Right ventricle myocardium superior (tissue), 1 donor: Measurements from ENCODE around the gene FAM120B. TPM values are rescaled to one million over a fixed set of nuclear protein-coding genes. Genes with fewer than 3 reads are reported as not detected.

ENCODE experiments used
- ATAC-seq: fragments of 200-7000 bp; cut with Tn5 transposase; one replicate; pipeline ENCODE4 v1.9.1; 2020; ENCODE audit warnings: mild to moderate bottlenecking; ENCODE audit not compliant: poor library complexity
- DNase-seq: peaks from one replicate; pipeline ENCODE4 v3.0.0-alpha.2; 2020
- intact Hi-C: fragments of 100-400 bp; cut with DNase I; formaldehyde crosslinking; loops from one replicate; pipeline ENCODE4 v1.11.2; 2022
- total RNA-seq: library from RNA; stranded (reverse); fragmentation: NEBNext Ultra II Directional; extraction: Animal tissue kit (Norgen Biotek cat#: 25700); gene quantifications from one replicate; pipeline ENCODE4 v1.2.1, GENCODE V29; 2021
- donor health status: DM: no; HTN: yes; CAD: no; lungs with severe emphysema.

The FAM120B gene
- total RNA-seq, 1 donor from 2014 or later = 16.5 TPM

DNA sequence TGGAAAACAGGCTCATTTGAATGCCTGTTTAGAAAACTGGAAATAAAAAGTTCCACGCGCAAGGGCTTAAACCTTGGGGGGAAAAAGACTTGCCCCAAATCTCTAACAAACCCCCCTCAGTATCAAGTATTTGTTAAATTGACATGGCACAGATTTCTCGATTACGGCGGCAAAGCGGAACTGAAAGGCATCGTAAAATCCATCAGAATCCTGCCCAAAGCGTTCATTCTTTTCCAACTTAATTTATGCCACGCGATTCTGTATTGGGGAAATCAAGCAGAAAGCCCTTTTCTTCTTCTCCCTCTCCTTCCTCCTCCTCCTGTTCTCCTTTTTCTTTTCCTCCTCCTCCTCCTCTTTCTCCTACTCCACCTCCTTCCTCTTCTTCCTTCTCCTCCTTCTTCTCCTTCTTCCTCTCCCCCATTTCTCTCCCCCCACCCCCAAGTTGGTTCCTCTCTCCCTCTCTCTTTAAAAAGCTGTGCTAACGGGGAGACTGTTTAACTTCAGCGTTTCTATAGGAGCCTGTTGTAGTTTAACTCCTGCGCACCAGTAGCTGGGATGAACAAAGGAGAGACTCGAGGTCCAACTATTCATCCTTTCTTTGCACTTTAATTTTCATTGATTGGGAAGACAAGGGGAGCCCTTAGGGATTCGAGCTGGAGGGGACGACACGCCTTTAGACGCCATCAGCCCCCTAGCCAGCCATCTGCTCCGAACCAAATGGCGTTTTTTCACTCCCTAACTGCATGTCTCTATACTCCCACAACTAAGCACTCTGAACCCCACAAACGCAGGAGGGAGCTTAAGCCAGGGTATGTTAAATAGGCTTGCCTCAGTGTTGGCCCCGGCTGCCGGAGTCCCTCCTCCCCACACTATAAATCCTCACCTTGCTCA is 13.0 kb upstream of the FAM120B start:
- no peak for DNase-seq
- no peak for ATAC-seq
- intact Hi-C loops = loop anchor here (5.0 to 10.0 kb wide), 3 partner anchors 241 to 461 kb away; no protein-coding TSS in a partner anchor

DNA sequence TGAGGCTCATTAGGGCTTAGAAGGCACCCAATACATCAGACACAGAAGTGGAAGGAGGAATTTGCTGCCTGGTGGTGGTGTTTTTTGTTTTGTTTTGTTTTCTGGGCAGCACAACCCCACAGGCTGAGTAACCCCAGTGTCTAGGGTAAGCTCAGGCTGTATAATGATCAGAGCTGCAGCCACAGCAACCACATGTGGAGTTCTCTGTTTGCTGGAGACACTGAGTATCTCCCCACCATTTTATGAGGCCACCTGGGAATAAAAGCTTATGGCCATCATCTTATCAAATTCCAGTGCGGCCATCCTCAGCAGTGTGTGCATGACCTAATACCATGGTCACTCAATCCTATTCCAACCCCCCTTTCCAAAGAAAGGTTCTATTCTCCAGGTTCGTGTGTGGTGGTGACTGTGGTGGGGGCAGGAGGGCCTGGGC is 12.2 kb upstream of the FAM120B start:
- no peak for DNase-seq
- no peak for ATAC-seq
- intact Hi-C loops = loop anchor here (5.0 to 10.0 kb wide), 3 partner anchors 240 to 462 kb away; no protein-coding TSS in a partner anchor

DNA sequence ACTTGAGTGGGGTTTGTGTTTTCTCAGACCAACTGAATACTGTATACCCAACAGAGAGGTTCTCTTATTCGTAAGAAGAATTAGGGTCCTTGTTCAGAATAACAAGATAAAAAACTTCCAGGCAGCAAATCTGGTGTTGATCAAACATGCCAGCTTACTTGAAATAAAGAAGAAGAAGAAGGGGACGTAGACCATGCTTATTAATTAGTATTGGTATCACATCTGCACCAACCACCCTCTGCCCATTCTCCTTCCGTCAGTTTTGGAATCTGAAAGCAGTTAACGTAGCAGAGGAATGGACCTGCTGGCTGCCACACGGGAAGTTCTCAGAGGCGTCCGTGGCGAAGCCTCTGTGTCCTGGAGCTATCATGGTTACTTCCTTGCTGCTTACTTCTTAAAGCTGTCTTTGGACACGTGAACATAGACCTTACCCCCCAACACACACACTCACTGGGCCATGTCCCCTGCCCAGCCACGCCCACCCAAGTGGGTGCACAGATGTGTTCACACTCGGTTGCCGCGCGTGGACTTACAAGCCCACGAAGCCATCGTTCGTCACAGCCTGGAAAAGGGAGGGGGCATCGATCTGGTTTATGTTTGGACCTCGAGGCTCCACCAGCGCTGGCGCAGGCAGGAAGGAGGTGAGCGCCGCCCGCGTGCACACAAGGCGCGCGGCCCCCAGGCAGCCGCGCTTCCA is 11.6 kb upstream of the FAM120B start:
- no peak for DNase-seq
- intact Hi-C loops = loop anchor here (5.0 to 10.0 kb wide), 3 partner anchors 240 to 463 kb away; no protein-coding TSS in a partner anchor
- ATAC-seq = no peak

DNA sequence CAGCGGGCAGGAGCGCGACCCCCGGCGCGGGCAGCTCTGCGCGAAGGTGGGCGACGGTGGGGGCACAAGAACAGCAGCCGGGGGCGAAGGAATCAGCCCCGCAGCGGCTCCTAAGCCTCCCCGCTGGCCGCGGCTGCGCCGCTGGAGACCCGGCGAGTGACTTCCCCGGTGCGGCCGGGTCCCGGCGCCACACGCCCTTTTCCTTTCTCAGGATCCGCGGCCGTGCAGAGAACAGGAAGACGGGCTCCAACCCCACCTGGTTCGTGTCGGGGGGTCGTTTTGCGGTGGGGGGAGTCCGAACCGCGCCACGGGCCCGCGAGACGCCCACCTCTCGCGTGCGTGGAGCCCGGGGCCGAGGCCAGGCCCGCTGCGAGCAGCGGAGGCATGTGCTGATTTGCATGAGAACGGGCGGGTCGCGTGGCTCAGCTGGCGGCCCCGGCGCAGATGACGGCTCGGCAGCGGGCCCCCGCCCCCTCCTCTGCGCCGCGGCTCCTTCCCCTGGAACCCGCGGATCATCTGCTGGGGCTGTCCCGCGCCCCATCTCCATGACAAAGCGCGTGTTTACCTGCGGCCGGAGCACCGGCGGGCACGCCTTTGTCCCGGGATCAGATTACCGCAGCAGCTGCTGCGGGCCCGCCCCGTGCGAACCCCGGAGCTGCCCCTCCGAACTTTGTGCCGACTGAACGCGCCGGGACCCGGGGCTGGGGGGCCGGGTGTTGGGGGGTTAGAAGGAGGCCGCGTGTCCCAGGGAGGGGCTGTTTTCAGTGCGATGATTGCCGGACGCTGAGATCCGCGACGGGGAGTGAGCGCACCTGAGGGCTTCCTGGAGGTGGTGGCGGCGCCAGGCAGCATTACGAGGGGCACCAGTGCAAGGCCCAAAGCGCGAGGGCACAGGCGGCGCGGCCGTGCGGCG is 10.8 kb upstream of the FAM120B start:
- ATAC-seq (peak; percentile 32), DNase-seq (peak; percentile 59)
- intact Hi-C loops = loop anchor here (10.0 kb wide), 1 partner anchor 239 kb away; no protein-coding TSS in a partner anchor

DNA sequence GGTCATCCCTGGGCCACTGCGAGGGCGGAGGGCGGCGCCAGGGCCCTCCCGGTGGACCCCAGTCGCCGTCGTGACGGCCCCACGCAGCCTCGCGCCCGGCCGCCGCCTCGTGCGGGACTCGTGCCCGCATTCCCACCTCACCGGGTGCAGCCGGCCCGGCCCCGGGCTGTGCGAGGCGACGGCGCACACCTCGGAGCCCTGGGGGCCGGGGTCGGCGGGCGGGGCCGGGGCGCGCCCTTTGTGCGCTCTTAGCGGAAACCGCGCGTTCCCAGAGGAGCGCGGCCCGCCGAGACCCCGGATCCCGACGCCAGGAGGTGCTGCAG is 10.2 kb upstream of the FAM120B start:
- intact Hi-C loops = loop anchor here (10.0 kb wide), 1 partner anchor 238 kb away; no protein-coding TSS in a partner anchor
- no peak for ATAC-seq
- DNase-seq = no peak

DNA sequence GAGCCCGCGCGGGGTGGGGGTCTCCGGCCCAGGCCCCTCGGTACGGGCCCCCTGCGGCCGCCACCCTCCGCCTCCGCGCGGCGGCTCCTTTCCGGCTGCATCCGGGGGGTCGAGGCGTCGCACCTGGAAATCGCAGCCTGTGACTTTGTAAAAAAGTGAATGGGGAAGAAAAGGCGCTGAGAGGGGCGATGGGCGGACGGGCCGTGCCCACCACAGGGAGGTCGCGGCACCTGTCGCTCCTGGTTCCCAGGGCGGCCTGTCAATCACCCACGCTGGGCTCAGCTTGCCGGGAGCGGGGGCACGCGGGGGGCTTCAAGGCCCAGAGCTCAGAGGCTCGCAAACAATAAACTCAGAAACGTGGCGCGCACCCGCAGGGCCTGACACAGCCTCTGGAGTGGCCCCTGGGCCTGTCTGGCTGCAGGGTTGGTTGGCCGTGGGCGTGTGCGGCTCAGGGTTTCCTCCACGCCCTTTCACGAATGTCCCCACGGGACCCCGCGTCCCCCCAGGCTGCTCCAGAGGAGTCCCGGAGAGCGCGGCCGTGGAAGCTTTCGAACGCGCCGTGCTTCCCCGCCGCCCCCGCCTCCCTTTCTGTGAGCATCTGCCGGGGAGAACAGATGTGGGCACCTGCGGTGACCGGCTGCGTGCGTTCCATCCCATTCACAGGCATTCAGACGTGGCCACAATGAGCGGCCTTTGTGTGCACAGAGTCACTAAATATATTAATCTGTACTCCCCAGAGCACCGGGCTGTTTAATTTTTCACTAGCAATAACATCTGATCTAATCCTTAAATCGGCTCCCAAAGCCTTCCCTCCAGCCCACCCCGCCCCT is 9.6 kb upstream of the FAM120B start:
- intact Hi-C loops = loop anchor here (10.0 kb wide), 1 partner anchor 238 kb away; no protein-coding TSS in a partner anchor
- DNase-seq = no peak
- no peak for ATAC-seq

DNA sequence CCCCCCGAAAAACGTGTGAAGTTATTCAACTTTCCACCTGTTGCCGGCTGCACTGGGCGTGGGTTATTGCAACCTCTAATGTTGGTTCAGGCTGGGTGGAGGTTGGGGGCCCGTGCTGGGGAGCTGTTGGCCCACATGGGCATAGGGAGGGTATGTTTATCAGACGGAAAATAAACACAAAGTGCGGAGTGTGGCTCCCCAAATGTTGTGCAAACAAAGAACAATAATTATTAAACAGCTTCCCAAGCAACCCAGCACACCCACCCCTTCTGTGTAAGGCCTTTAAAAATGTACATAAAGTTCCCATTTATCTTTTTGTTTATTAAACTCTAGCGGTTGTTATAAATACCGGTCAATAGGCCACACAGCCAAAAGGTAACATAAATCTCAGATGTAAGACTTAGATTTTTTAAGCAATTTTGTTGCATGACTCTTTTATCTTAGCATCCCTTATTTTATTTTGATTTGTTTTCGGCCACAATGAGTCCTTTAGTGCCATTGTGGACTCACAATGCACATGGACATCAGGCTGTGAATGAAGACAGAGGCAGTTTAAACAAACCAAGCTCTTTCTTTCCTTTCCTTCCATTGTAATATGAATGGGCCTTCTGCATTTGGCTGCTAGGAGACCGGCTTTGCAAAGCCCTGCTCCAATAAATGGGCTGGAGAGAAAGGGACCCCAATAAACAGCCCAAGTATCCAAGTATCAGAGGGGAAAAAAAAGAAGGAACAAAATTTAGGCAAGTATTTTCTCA is 8.8 kb upstream of the FAM120B start:
- DNase-seq (no peak), ATAC-seq (no peak)
- intact Hi-C loops = loop anchor here (10.0 kb wide), 1 partner anchor 237 kb away; no protein-coding TSS in a partner anchor

DNA sequence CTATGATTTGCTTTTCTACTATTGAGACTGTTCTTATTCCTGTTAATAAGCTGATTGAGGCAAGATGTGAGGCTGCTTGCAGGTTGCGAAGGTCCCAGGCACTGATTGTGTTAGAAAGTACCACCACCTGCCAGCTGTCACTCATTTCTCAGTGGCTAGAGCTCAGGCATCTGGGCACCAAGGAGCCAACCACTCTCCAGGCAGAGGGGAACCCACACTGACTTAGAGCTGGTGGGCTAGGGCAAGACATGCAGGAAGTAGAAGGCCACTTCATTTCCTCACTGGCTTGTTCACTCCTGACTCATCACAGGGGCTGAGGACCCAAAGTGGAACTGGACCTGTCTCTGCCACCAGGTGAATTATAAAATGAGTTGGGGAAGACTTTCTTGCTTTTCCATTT is 7.9 kb upstream of the FAM120B start:
- intact Hi-C loops = loop anchor here (10.0 kb wide), 1 partner anchor 236 kb away; no protein-coding TSS in a partner anchor
- DNase-seq (no peak), ATAC-seq (no peak)

DNA sequence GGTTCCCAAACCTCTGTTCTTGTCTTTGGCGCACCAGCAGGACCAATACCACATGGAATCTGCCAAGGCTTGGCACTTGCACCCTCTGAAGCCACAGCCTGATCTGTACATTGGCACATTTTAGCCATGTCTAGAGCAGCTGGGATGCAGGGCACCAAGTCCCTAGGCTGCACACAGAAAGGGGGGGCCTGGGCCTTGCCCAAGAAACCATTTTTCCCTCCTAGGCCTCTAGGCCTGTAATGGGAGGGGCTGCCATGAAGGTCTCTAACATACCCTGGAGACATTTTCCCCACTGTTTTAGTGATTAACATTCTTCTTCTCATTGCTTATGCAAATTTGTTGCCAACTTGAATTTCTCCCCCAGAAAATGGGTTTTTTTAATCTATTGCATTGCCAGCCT is 5.4 kb upstream of the FAM120B start:
- intact Hi-C loops = no loop called here
- ATAC-seq = no peak
- DNase-seq = no peak

DNA sequence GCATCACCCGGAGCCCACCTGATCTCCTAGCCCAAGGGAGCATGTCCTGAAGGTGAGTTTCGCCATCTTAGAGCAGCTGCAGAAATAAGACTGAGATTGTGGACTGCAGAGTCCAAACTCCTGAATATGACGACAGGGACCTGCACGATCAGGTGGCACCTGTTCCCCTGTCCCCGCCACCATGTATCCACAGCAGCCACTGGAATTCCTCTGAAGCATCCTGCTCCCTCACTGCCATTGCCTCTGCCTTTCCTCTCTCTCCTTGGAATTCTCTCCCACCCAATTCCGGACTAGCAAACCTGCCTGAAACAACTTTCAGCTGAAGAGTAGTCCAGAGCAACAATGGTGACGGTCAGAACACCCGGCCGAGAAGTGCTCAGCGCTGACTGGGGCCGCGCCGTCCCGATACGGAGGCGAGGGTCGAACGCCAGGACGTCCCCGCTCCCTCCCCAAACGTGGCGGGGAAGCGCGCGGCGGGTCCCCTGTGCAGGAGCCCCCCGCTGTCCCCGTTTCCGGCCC is 694 bp upstream of the FAM120B start:
- ATAC-seq (no peak), DNase-seq (no peak)
- intact Hi-C loops = no loop called here

DNA sequence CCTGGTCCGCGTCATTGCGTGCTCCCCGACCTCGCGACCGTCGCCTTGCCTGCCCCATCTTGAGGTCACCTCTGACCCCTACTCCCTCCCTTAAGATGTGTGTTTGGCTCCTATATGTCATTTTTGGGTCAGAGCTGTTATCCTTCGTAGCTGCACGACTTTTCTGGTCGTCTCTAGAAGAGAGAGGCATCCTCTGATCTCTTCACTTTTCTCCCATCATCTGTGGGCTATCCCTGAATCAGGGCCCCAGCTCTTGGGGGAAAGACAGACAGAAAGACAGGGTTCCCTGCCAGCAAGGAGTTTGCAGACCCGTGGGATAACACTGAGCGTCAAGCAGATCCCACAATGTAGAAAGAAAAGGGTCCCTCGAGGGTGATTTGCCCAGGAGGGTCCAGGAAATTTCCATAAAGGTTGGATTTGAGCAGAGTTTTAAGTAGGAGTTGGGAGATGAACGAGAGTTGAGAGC is 555 bp downstream of the FAM120B start:
- ATAC-seq (no peak), DNase-seq (no peak)
- intact Hi-C loops = no loop called here

DNA sequence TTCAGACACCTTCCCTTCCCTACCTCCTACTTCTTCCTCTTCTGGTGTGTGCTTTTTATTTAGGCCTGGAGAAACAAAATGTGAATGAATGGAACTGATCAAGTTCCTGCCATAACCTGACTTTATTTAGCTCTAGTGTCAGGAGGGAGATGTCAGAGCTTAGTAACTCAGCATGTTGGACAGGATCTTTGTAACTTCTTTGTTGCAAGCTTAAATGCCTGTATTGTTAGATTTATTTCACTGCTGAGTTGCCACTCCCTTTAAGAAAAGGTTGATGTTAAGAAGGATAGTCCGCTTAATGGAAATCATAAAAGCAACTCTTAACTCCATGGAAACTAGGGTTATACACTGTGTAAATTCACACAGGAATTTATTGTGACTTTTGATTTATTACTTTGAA is 2.2 kb downstream of the FAM120B start:
- ATAC-seq = no peak
- DNase-seq = no peak
- intact Hi-C loops = no loop called here

DNA sequence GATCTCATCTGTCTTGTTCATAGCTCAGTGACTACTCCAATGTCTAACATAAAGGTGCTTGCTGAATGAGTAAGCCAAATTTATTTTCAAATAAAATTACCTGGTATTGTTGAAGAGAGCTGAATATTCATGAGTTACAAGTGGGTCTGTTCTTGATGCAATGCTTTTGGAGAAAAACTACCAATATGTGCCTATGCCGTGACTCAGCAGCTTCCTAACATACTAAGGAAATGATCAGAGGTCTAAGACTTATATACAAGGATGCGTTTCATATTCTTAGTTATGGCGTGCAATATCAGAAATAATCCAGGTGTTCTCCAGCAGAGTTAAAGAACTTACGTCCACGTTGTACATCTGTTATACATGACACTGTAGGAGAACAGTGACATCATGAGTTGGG is 5.1 kb downstream of the FAM120B start:
- intact Hi-C loops = no loop called here
- no peak for ATAC-seq
- DNase-seq = no peak

DNA sequence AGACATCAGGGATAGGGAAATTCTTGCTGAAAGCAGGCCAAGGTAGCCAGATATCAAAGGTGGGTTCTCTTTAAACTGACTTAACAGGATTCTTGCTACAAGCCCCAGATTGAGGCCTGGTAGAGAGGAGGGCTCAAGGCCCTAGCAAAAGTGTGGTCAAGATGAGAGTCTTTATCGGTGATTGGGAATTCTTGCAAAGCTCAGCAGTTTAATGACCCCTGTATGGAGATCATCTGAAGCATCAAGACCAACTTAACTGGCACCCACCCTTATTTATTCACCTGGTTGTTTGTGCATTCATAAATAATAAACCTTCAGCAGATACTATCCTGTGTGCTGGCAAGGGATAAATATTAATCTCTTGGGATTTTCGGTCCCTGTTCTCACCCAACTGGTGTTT is 6.3 kb downstream of the FAM120B start:
- intact Hi-C loops = no loop called here
- ATAC-seq (no peak), DNase-seq (no peak)

DNA sequence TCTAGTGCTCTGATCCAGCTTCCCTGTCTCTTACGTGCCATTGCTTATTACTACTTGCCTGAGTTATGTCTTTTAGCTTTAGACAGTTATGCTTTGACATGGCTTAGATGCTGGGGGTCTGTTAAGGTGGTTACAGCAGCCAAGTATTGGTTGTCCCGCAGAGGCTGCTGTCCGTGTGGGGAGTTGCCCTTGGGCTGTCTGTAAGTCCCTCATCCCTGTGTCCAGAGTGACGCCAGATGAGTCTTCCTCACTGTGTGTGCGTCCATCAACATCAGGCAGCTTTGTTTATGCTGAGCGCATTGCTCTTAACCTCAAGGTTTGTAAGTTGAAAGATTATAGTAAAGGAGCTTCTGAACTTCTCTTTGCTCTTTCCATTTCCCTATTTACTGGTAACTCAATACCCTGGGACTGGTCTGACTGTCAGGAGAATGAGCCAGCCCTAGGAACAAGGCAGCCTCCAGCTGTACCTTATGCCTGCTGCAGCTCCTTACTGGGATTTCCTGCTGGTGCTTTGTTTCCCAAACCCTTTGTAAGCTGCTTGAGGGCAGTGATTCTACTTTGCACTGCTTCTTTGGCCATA is 7.2 kb downstream of the FAM120B start:
- DNase-seq (no peak), ATAC-seq (peak; percentile 9)
- intact Hi-C loops = no loop called here

DNA sequence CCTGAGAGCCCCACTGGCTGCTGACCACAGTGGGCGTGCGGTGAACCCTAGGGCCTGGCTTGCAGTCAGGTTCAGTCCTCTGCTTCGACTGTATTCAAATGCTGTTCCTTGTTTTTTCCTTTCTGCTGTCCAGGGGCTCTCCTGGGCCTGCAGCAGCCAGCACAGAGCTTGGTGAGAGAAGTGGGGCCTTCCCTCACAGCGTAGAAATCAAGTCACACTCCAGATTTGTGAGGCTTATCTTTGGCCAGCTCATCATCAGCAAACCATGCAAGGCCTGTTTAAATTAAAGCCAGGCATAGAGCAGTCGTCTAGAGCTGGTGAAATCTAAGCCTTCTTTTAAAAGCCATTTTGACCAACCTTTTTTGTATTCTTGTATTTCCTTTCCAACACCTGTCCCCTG is 8.4 kb downstream of the FAM120B start:
- no peak for DNase-seq
- intact Hi-C loops = no loop called here
- ATAC-seq = peak; percentile 65

DNA sequence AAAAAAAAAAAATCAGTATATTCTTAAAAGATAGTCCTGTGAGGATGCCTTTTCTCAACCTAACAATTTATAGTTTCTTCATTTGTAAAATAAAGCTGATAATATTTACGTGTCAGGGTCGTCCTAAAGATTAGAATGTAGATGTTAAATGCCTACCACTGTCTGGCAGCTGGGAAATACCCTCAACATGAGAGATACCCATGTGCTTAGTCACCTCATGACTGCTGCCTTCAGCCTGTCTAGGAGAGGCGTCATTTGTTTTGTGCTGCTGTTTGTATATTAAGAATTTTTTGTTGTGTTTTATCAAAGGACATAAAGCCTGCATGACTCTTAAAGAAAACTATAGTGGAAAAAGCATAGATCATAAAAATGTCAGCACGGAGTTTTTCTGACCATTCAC is 9.5 kb downstream of the FAM120B start:
- ATAC-seq = no peak
- intact Hi-C loops = no loop called here

More for the DNA sequence above, 9.5 kb downstream of the FAM120B start:
- DNase-seq = no peak
